D721Med (cell line): ENCODE data around the gene OLIG3.

Experiments used
- DNase-seq: peaks from one replicate; pipeline ENCODE4 v3.0.0; 2011; ENCODE audit warnings: low spot score; ENCODE audit not compliant: insufficient read length
- FAIRE-seq: peaks from 2 replicates; lab custom pipeline; 2011; peaks lifted over from hg19 to GRCh38; lab: Jason Lieb, UNC
- CTCF ChIP-seq: IDR thresholded peaks from 2 replicates; pipeline ENCODE4 v1.5.1; 2012; ENCODE audit warnings: mild to moderate bottlenecking, control low read depth; ENCODE audit not compliant: insufficient read depth; ENCODE audit errors: missing control alignments

The OLIG3 gene

GRCh38 chr6:137494281-137494987 is at the start of gene OLIG3:
Gene OLIG3 (minus strand): TSS chr6:137494394. CDS start chr6:137494170, 224 bp downstream.
- no peak for TF ChIP-seq CTCF
- DNase-seq (no peak), FAIRE-seq (no peak)

GRCh38 chr6:137543114-137543513 is 48.9 kb upstream of the OLIG3 start:
- FAIRE-seq (no peak), DNase-seq (no peak)
- no peak for TF ChIP-seq CTCF

- no peak for FAIRE-seq
- no peak for TF ChIP-seq CTCF
- DNase-seq: no peak
These were observed 48.5 kb upstream of the OLIG3 start for GRCh38 chr6:137542713-137543112.

GRCh38 chr6:137541534-137542063 is 47.4 kb upstream of the OLIG3 start:
- TF ChIP-seq CTCF: no peak
- no peak for FAIRE-seq
- no peak for DNase-seq

- no peak for DNase-seq
- FAIRE-seq: no peak
- TF ChIP-seq CTCF: no peak
These were observed 42.0 kb upstream of the OLIG3 start for GRCh38 chr6:137536104-137536773.

GRCh38 chr6:137531376-137532092 is 37.3 kb upstream of the OLIG3 start:
- TF ChIP-seq CTCF: no peak
- DNase-seq (no peak), FAIRE-seq (no peak)
